HAP-1 (cell line): Measurements from ENCODE around the gene TBC1D7.
A peak's percentile ranks its signal among the peaks of the same experiment; 100 is the strongest.

Experiments used
- DNase-seq, 2 experiments: peaks; one replicate each; pipeline ENCODE4 v3.0.0-alpha.2; 2016 to 2020; ENCODE audit warnings: low spot score in 2 of 2
- H3K27me3 ChIP-seq: fragments of 250-450 bp; sonication (Bioruptor Pico); 2 replicates; pipeline ENCODE4 v1.5.1; 2020; ENCODE audit warnings: low read depth, mild to moderate bottlenecking, moderate library complexity
- H3K36me3 ChIP-seq: fragments of 250-450 bp; sonication (Bioruptor Pico); replicated peaks from 2 replicates; pipeline ENCODE4 v1.5.1; 2020; ENCODE audit warnings: mild to moderate bottlenecking
- H3K4me1 ChIP-seq: fragments of 250-450 bp; sonication (Bioruptor Pico); 2 replicates; pipeline ENCODE4 v1.5.1; 2020; ENCODE audit warnings: mild to moderate bottlenecking
- H3K4me3 ChIP-seq: fragments of 250-450 bp; sonication (Bioruptor Pico); 2 replicates; pipeline ENCODE4 v1.5.1; 2020; ENCODE audit warnings: mild to moderate bottlenecking, moderate library complexity
- H3K9me3 ChIP-seq: fragments of 250-450 bp; sonication (Bioruptor Pico); 2 replicates; pipeline ENCODE4 v1.5.1; 2020; ENCODE audit warnings: mild to moderate bottlenecking, moderate library complexity
- in situ Hi-C: fragments of 300-500 bp; cut with MboI; formaldehyde crosslinking; loops from 3 replicates; pipeline ENCODE4 v1.14.3; 2020; ENCODE audit warnings: low sequenced_read_pairs, inconsistent platforms, mixed read lengths

Gene TBC1D7

DNA sequence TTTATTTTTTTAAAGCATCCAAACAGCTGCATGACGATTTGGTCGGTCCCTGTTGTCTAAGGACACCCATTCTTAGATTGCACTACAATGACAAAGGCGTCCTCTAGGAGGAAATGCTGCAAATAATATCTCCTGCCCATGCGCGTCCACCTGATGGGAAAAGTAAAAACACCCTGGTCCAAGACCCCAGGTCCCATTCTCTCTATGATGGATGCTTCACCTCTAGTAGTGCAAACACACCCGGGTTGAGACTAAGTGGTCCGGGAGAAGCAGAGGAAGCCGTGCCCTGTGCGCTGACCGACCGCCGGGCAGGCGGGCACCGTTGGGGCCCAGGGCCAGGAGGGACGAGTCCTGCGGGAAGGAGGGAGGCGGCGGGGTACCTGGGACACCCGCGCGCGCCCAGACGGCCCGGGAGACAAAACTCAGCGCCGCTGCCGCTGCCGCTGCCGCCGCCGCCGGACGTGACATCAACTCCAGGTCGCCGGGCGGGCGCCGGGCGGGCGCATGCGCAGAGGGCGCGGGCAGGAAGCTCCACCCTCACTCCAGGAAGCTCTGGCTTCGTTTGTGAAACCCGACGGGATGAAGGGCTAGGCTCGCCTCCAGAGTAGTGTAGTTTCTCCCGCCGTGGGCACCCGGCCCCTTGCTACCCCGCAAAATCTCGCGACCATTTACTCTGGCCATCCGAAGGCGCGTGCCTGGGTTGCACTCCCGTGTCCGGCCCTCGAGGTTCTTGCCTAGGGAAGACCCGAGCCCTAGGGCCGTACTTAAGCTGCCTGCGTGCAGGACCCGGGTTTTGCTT, at the start of gene TBC1D7:
Gene TBC1D7 (minus strand): TSS at position 462 of the 799 bp plus-strand sequence. CDS start 1,639 bp downstream, outside the sequence.
- Histone ChIP-seq H3K4me1 (peaks cover 10% of the 10 kb centered on the region), H3K9me3 (no peaks in the 10 kb centered on the region), H3K36me3 (peaks cover 11% of the 10 kb centered on the region), H3K27me3 (no peaks in the 10 kb centered on the region), H3K4me3 (peak within 1 kb of the TSS; percentile 80)
- peak; percentile 84 to 95 for DNase-seq
- in situ Hi-C loops = loop anchor here (25.0 kb wide), 2 partner anchors 259 to 734 kb away; no protein-coding TSS in a partner anchor

- H3K27me3 ChIP-seq = no peaks in the 10 kb centered on the region
- peaks cover 11% of the 10 kb centered on the region for H3K4me1 ChIP-seq
- H3K36me3 ChIP-seq = no peaks in the 10 kb centered on the region
- in situ Hi-C loops = no loop called here
- no peaks in the 10 kb centered on the region for H3K9me3 ChIP-seq
- H3K4me3 ChIP-seq = no peak overlapping the region
- no peak for DNase-seq
Measured at GRCh38 chr6:13377054-13377758, 48.9 kb upstream of the TBC1D7 start.

- no peaks in the 10 kb centered on the region for H3K9me3 ChIP-seq
- peaks cover 11% of the 10 kb centered on the region for H3K4me1 ChIP-seq
- no peaks in the 10 kb centered on the region for H3K27me3 ChIP-seq
- no peaks in the 10 kb centered on the region for H3K36me3 ChIP-seq
- in situ Hi-C loops = no loop called here
- DNase-seq = no peak
- no peak overlapping the region for H3K4me3 ChIP-seq
Measured at GRCh38 chr6:13375360-13375878, 47.1 kb upstream of the TBC1D7 start.

DNA sequence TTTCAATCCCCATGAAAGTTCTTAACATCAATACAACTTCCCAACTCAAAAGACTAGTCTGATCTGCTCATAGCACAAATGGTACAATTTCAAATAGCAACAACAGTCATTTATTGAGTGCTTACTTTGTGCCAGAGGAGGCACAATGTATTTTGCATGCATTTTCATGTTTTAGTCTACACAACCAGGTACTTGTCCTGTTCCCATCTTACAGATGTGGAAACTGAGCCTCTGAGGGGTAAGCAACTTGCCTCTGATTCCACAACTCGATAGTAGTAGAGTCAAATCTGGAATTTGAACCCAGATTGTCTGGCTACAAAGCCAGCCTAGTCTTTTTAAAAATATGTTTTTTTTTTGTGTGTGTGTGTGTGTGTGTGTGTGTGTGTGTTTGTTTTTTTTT, 45.6 kb upstream of the TBC1D7 start:
- H3K4me1 ChIP-seq = peaks cover 11% of the 10 kb centered on the region
- H3K27me3 ChIP-seq = no peaks in the 10 kb centered on the region
- no peak for DNase-seq
- no peak overlapping the region for H3K4me3 ChIP-seq
- H3K36me3 ChIP-seq = no peaks in the 10 kb centered on the region
- in situ Hi-C loops = no loop called here
- no peaks in the 10 kb centered on the region for H3K9me3 ChIP-seq

GRCh38 chr6:13373488-13373886, 45.1 kb upstream of the TBC1D7 start:
- in situ Hi-C loops = no loop called here
- H3K27me3 ChIP-seq = no peaks in the 10 kb centered on the region
- H3K9me3 ChIP-seq = no peaks in the 10 kb centered on the region

GRCh38 chr6:13372688-13373487, 44.6 kb upstream of the TBC1D7 start:
- no peak for DNase-seq
- in situ Hi-C loops = no loop called here
- no peaks in the 10 kb centered on the region for H3K9me3 ChIP-seq
- H3K4me1 ChIP-seq = peaks cover 11% of the 10 kb centered on the region
- H3K27me3 ChIP-seq = no peaks in the 10 kb centered on the region
- no peaks in the 10 kb centered on the region for H3K36me3 ChIP-seq
- no peak overlapping the region for H3K4me3 ChIP-seq

More at GRCh38 chr6:13373488-13373886, 45.1 kb upstream of the TBC1D7 start:
- DNase-seq = peak in 1 of 2 experiments; percentile 22
- peaks cover 11% of the 10 kb centered on the region for H3K4me1 ChIP-seq
- H3K4me3 ChIP-seq = no peak overlapping the region
- no peaks in the 10 kb centered on the region for H3K36me3 ChIP-seq

DNA sequence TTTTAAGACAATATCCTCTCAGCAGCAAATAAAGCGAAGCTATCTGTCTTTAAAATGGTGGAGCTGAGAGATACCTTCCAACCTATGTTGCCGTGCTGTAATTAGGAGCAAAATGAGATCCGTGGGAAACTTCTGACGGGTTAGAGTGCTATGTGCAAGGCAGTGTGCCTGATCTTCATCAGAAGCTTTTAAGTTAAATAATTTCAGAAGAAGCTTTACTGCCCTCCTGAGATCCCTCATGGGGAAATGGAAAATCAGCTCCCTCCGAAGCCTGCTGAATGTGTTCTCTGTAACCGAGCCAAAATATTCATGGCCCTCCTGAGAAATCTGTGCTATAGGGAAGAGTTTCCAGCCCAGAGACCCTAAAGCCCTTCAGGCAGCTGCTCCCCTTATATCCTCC, 43.7 kb upstream of the TBC1D7 start:
- in situ Hi-C loops = no loop called here
- H3K9me3 ChIP-seq = no peaks in the 10 kb centered on the region
- no peak for DNase-seq
- no peaks in the 10 kb centered on the region for H3K36me3 ChIP-seq
- H3K4me3 ChIP-seq = no peak overlapping the region
- no peaks in the 10 kb centered on the region for H3K27me3 ChIP-seq
- peaks cover 11% of the 10 kb centered on the region for H3K4me1 ChIP-seq

- DNase-seq = no peak
- no peaks in the 10 kb centered on the region for H3K36me3 ChIP-seq
- no peak overlapping the region for H3K4me3 ChIP-seq
- in situ Hi-C loops = no loop called here
- H3K4me1 ChIP-seq = peaks cover 11% of the 10 kb centered on the region
- no peaks in the 10 kb centered on the region for H3K27me3 ChIP-seq
- H3K9me3 ChIP-seq = no peaks in the 10 kb centered on the region
Measured at GRCh38 chr6:13371421-13372072, 43.2 kb upstream of the TBC1D7 start.

GRCh38 chr6:13370623-13371022, 42.3 kb upstream of the TBC1D7 start:
- Histone ChIP-seq H3K4me1 (peaks cover 11% of the 10 kb centered on the region), H3K9me3 (no peaks in the 10 kb centered on the region), H3K4me3 (no peak overlapping the region), H3K36me3 (no peaks in the 10 kb centered on the region), H3K27me3 (no peaks in the 10 kb centered on the region)
- DNase-seq = no peak
- in situ Hi-C loops = no loop called here

- Histone ChIP-seq H3K4me3 (no peak overlapping the region), H3K9me3 (no peaks in the 10 kb centered on the region), H3K36me3 (no peaks in the 10 kb centered on the region), H3K4me1 (peaks cover 11% of the 10 kb centered on the region), H3K27me3 (no peaks in the 10 kb centered on the region)
- DNase-seq = no peak
- in situ Hi-C loops = no loop called here
Measured at GRCh38 chr6:13369591-13369990, 41.3 kb upstream of the TBC1D7 start.

GRCh38 chr6:13368731-13369115, 40.4 kb upstream of the TBC1D7 start:
- Histone ChIP-seq H3K4me3 (no peak overlapping the region), H3K36me3 (no peaks in the 10 kb centered on the region), H3K4me1 (peaks cover 8% of the 10 kb centered on the region), H3K27me3 (no peaks in the 10 kb centered on the region), H3K9me3 (no peaks in the 10 kb centered on the region)
- in situ Hi-C loops = no loop called here
- no peak for DNase-seq

GRCh38 chr6:13368079-13368730, 39.9 kb upstream of the TBC1D7 start:
- Histone ChIP-seq H3K9me3 (no peaks in the 10 kb centered on the region), H3K4me3 (no peak overlapping the region), H3K27me3 (no peaks in the 10 kb centered on the region), H3K36me3 (no peaks in the 10 kb centered on the region), H3K4me1 (peaks cover 4% of the 10 kb centered on the region)
- DNase-seq = no peak
- in situ Hi-C loops = no loop called here

DNA sequence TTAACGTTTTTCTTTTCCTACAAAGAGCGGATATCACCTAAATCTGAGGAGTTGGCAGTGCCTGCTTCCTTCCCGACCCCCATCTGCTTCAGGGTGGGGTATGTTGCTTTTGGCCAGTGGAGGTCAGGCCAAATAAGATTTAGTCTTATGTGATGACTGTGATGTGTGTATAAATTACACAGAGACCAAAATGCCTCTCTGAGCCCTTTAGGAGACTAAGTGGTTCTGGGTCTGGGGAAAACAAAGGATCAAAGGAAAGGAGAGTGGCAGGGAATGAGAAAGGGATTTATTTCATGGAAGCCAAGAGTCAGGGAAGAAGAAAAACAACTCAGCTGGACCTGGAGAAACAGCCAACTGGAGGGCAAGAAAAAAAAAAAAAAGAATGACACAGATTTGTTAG, 39.1 kb upstream of the TBC1D7 start:
- Histone ChIP-seq H3K27me3 (no peaks in the 10 kb centered on the region), H3K9me3 (no peaks in the 10 kb centered on the region), H3K4me3 (no peak overlapping the region), H3K4me1 (no peaks in the 10 kb centered on the region), H3K36me3 (no peaks in the 10 kb centered on the region)
- in situ Hi-C loops = no loop called here
- no peak for DNase-seq
